HepG2 (cell line): ENCODE data around the gene ANKS1B. TPM values are rescaled to one million over a fixed set of nuclear protein-coding genes. Genes with fewer than 3 reads are reported as not detected.

ENCODE experiments used
- ATAC-seq: fragments of 200-7000 bp; cut with Tn5 transposase; 3 replicates; pipeline ENCODE4 v1.9.1; 2020; ENCODE audit warnings: mild to moderate bottlenecking, moderate library complexity
- BruUV-seq: library from RNA; stranded (reverse); fragments of 400-500 nt; replicated peaks from 2 replicates; lab custom pipeline; 2021; lab: Mats Ljungman, UMichigan
- CTCF ChIA-PET: fragments of 300-600 bp; formaldehyde crosslinking; extraction: SDS; loops from one replicate; lab custom pipeline; 2021; ENCODE audit warnings: low total read pairs, inconsistent platforms, low intra/inter-chr PET ratio; lab: Yijun Ruan, JAX
- POLR2A ChIA-PET: fragments of 350-600 bp; sonication (Branson Sonifier 250); formaldehyde crosslinking; loops from one replicate; lab custom pipeline; 2020; ENCODE audit warnings: antibody characterized with exemption, inconsistent platforms; lab: Yijun Ruan, JAX
- DNase-seq: peaks from one replicate; pipeline ENCODE4 v3.0.0-alpha.2; 2015; ENCODE audit warnings: low spot score
- FAIRE-seq: peaks from 3 replicates; lab custom pipeline; 2011; peaks lifted over from hg19 to GRCh38; lab: Jason Lieb, UNC
- H2AFZ ChIP-seq: one replicate; pipeline ENCODE4 v1.6.1; 2011; ENCODE audit warnings: low read length, inconsistent platforms
- H3K27ac ChIP-seq: fragments of 300-600 bp; 3 replicates; pipeline ENCODE4 v1.8.0; 2011; ENCODE audit warnings: mixed run types, mild to moderate bottlenecking, mixed read lengths, low read length, inconsistent platforms; ENCODE audit not compliant: insufficient read depth; ENCODE audit errors: extremely low read length
- H3K27me3 ChIP-seq, 2 experiments: fragments of 200-600 bp in 1 of 2; 2 replicates in 1 of 2; 3 replicates in 1 of 2; pipeline versions ENCODE4 v1.6.0 to v1.8.0; 2011; ENCODE audit warnings: low read length in 2 of 2, mild to moderate bottlenecking in 2 of 2, moderate library complexity in 2 of 2, inconsistent platforms in 1 of 2; ENCODE audit not compliant: insufficient read depth in 2 of 2, control insufficient read depth in 1 of 2
- H3K36me3 ChIP-seq, 2 experiments: fragments of 200-600 bp in 1 of 2; replicated peaks in 1 of 2; 2 replicates in 1 of 2; 3 replicates in 1 of 2; pipeline versions ENCODE4 v1.5.1 to v1.8.0; 2011; ENCODE audit warnings: low read length in 2 of 2, inconsistent platforms in 1 of 2; ENCODE audit not compliant: insufficient read depth in 2 of 2, control insufficient read depth in 1 of 2
- H3K4me1 ChIP-seq: 2 replicates; pipeline ENCODE4 v1.5.1; 2012; ENCODE audit warnings: low read length, inconsistent platforms; ENCODE audit not compliant: insufficient read depth
- H3K4me2 ChIP-seq: 2 replicates; pipeline ENCODE4 v1.6.0; 2011; ENCODE audit warnings: low read depth, low read length, inconsistent platforms
- H3K4me3 ChIP-seq, 3 experiments: fragments of 200-600 bp in 1 of 3; sonication (generic), shearing (Covaris generic) in 1 of 3; replicated peaks in 1 of 3; 2 replicates each; pipeline ENCODE4 v1.5.1; 2011 to 2016; ENCODE audit warnings: low read length in 3 of 3, inconsistent platforms in 2 of 3, low read depth in 2 of 3, mild to moderate bottlenecking in 2 of 3, control low read depth in 1 of 3, mixed read lengths in 1 of 3; ENCODE audit not compliant: insufficient read depth in 1 of 3
- H3K79me2 ChIP-seq: one replicate; pipeline ENCODE4 v1.6.1; 2011; ENCODE audit warnings: low read length, inconsistent platforms; ENCODE audit not compliant: insufficient read depth
- H3K9ac ChIP-seq: 2 replicates; pipeline ENCODE4 v1.6.0; 2011; ENCODE audit warnings: mild to moderate bottlenecking, low read depth, low read length, inconsistent platforms; ENCODE audit not compliant: insufficient read depth
- H3K9me3 ChIP-seq: 2 replicates; pipeline ENCODE4 v1.5.1; 2012; ENCODE audit warnings: mild to moderate bottlenecking, low read length
- H4K20me1 ChIP-seq: 2 replicates; pipeline ENCODE4 v1.6.0; 2011; ENCODE audit warnings: inconsistent platforms, mild to moderate bottlenecking, low read length, moderate library complexity; ENCODE audit not compliant: insufficient read depth
- ETV6 ChIP-seq: sonication (generic); formaldehyde crosslinking; conservative IDR thresholded peaks from 2 replicates; pipeline ENCODE4 v1.4.0; 2020; ENCODE audit warnings: missing genetic modification reagents
- GFI1 ChIP-seq: sonication (generic); formaldehyde crosslinking; IDR thresholded peaks from 2 replicates; pipeline ENCODE4 v1.5.0; 2020; ENCODE audit warnings: missing genetic modification reagents, mild to moderate bottlenecking, borderline replicate concordance
- IKZF4 ChIP-seq: sonication (generic); formaldehyde crosslinking; IDR thresholded peaks from 2 replicates; pipeline ENCODE4 v1.5.1; 2020; ENCODE audit warnings: borderline replicate concordance, mild to moderate bottlenecking, low read depth, missing genetic modification reagents; ENCODE audit errors: not compliant biosample characterization
- YEATS4 ChIP-seq: sonication (generic); formaldehyde crosslinking; IDR thresholded peaks from 2 replicates; pipeline ENCODE4 v1.4.0; 2020; ENCODE audit warnings: missing genetic modification reagents, borderline replicate concordance
- in situ Hi-C: cut with HindIII; loops from 2 replicates; pipeline ENCODE4 v1.10.0; 2017; ENCODE audit warnings: low pct_unique_long_range_greater_than_20kb; ENCODE audit not compliant: extremely low pct_ligation_motif_present
- intact Hi-C: fragments of 100-400 bp; cut with micrococcal nuclease; formaldehyde crosslinking; loops from one replicate; pipeline ENCODE4 v1.10.0; 2022; ENCODE audit not compliant: unreplicated experiment
- polyA plus RNA-seq, 8 experiments: library from polyadenylated mRNA; depleted of rRNA in 3 of 8; stranded (reverse) in 7 of 8; unstranded in 1 of 8; fragments of >200 nt; fragmentation: Illumina TruSeq in 4 of 8; extraction: Trizol in 4 of 8; gene quantifications; 2 replicates each; pipeline versions ENCODE4 v1.2.1 to v1.2.3, GENCODE V29; 2011 to 2016; ENCODE audit warnings: low read depth in 4 of 8, missing spikeins in 1 of 8, mixed read lengths in 1 of 8; ENCODE audit not compliant: insufficient read depth in 1 of 8
- total RNA-seq, 5 experiments: library from RNA; depleted of rRNA; stranded (reverse); fragments of >200 nt; fragmentation: Illumina TruSeq; extraction: Trizol; gene quantifications; 2 replicates each; pipeline ENCODE4 v1.2.3, GENCODE V29; 2016; ENCODE audit warnings: low read depth in 1 of 5
- TF ChIP-seq, protein P1 (sequence below): sonication (generic); formaldehyde crosslinking; IDR thresholded peaks from 2 replicates; pipeline ENCODE4 v1.4.0; 2020; ENCODE audit warnings: low read depth, missing genetic modification reagents

ANKS1B gene
- total and polyA plus RNA-seq, 2 of the 13 experiments (the other 11 are each of a cell fraction or from before 2014, with no cell fraction given): 0.15 TPM; not detected in 1

DNA sequence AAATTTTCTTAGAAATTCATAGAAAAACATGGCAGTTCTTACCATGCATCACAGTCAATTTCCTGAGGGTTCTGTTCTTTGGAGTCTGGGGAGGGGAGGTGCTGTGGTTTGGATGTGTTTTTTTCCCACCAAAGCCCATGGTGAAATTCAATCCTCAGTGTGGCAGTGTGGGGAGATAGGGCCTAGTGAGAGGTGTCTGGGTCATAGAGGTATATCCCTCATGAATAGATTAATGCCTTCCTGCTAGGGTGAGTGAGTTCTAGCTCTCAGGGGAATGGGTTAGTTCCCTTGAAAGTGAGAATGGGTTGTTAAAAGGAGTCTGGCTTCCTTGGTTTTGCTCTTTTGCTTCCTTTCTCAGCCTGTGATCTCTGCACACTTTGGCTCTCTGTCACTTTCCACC, 1061.9 kb downstream of the ANKS1B start:
- in situ Hi-C loops (no loop called here), intact Hi-C loops (no loop called here)
- no peaks in the 10 kb centered on the region for H3K79me2 ChIP-seq
- H3K27me3 ChIP-seq: 0 out of 5 replicates have a peak, but pooled peaks cover 0 to 12% of the 10 kb centered on the region in 2 experiments
- H3K4me1 ChIP-seq: no peaks in the 10 kb centered on the region
- no peak overlapping the region for H3K27ac ChIP-seq
- no peak overlapping the region for H3K4me2 ChIP-seq
- no peaks in the 10 kb centered on the region for H4K20me1 ChIP-seq
- H3K9ac ChIP-seq: no peak overlapping the region
- ATAC-seq: no peak
- TF ChIP-seq YEATS4 (CRISPR knock-in tag): no peak
- TF ChIP-seq, protein P1, sequence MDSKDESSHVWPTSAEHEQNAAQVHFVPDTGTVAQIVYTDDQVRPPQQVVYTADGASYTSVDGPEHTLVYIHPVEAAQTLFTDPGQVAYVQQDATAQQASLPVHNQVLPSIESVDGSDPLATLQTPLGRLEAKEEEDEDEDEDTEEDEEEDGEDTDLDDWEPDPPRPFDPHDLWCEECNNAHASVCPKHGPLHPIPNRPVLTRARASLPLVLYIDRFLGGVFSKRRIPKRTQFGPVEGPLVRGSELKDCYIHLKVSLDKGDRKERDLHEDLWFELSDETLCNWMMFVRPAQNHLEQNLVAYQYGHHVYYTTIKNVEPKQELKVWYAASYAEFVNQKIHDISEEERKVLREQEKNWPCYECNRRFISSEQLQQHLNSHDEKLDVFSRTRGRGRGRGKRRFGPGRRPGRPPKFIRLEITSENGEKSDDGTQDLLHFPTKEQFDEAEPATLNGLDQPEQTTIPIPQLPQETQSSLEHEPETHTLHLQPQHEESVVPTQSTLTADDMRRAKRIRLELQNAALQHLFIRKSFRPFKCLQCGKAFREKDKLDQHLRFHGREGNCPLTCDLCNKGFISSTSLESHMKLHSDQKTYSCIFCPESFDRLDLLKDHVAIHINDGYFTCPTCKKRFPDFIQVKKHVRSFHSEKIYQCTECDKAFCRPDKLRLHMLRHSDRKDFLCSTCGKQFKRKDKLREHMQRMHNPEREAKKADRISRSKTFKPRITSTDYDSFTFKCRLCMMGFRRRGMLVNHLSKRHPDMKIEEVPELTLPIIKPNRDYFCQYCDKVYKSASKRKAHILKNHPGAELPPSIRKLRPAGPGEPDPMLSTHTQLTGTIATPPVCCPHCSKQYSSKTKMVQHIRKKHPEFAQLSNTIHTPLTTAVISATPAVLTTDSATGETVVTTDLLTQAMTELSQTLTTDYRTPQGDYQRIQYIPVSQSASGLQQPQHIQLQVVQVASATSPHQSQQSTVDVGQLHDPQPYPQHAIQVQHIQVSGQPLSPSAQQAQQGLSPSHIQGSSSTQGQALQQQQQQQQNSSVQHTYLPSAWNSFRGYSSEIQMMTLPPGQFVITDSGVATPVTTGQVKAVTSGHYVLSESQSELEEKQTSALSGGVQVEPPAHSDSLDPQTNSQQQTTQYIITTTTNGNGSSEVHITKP (CRISPR knock-in tag): no peak
- TF ChIP-seq GFI1: no peak
- no peak for TF ChIP-seq IKZF4 (CRISPR knock-in tag)
- no peak for TF ChIP-seq ETV6
- TF ChIP-seq, all 625 proteins: peak for 0
- no TSS peak for BruUV-seq
- POLR2A ChIA-PET: no interaction called here
- H2AFZ ChIP-seq: no peak overlapping the region
- FAIRE-seq (no peak), DNase-seq (no peak)
- CTCF ChIA-PET: no interaction called here
- H3K36me3 ChIP-seq: no peaks in the 10 kb centered on the region
- H3K4me3 ChIP-seq: no peak overlapping the region
- H3K9me3 ChIP-seq: no peaks in the 10 kb centered on the region
